Measurements from ENCODE around the gene VDAC1.

Gene VDAC1

DNA sequence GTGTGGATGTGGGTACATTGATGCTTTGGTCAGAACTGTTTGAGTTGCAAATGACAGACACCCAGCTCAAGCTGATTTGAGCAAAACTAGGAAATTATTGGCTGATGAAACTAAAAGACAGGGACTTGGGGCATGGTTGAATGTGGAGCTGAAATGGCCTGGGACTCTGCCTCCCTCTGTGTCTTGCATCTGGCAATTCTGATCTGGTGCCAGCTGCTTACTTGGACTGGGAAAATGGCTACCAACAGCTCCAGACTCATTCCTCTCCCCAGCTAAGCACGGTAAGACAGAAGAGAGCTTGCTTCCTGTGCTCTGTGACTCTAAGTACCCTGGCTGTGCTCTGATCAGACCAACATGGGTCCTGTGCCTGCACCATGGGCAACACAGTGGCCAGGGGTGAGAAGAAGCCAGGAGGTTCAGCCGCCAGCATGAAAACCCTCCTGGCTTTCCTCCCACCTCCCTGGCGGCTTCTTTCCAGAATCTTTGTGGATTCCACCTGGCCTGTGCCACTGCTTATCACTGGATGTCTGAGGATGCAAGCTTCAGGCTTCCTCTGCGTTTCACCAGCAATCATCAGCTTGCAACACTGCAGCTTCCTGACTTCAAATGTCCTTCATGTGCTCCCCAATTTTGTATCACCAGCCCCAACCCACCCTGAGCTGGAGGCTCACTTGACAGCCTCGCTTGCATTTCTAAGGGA is 80.4 kb downstream of the VDAC1 start:
- no peak for DNase-seq

DNA sequence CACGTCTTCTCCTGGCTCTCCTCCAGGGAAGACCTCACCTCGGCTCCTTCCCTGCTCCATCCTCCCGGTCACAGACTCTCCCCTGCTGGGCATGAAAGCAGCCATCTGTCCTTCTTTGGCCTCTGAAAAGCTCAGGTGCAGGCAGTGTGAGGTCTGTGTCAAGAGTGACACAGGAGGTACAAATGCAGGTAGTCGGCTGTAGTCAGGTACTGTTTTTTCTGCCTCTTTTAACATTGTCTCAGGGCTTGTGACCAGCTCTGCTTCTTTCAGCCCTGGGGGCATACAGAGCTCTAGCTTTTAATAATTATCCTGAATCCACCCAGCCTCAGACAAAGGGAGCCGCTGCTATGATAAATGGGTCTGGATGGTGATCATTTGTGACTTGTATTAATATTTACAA is 82.8 kb downstream of the VDAC1 start:
- DNase-seq = peak; percentile 7

Measured in NCI-H1417 treated with DMSO at 0.1 percent for 48 hours (cell line).